Calu3 (cell line): Measurements from ENCODE around the gene FFAR3. TPM values are rescaled to one million over a fixed set of nuclear protein-coding genes. Genes with fewer than 3 reads are reported as not detected.

Source experiments
- BruUV-seq: library from RNA; stranded (reverse); fragments of 400-500 nt; replicated peaks from 2 replicates; lab custom pipeline; 2021; lab: Mats Ljungman, UMichigan
- CTCF ChIA-PET: fragments of 300-600 bp; sonication (Branson Sonifier 250); formaldehyde crosslinking; loops from one replicate; lab custom pipeline; 2022; ENCODE audit warnings: antibody characterized with exemption; lab: Charles Lee
- DNase-seq: peaks from one replicate; pipeline ENCODE4 v3.0.0; 2022
- H3K27ac Mint-ChIP-seq: one replicate; pipeline ENCODE4 v1.8.0; 2022; ENCODE audit warnings: mixed read lengths; ENCODE audit not compliant: unreplicated experiment
- H3K27me3 Mint-ChIP-seq: one replicate; pipeline ENCODE4 v1.8.0; 2022; ENCODE audit warnings: mixed read lengths; ENCODE audit not compliant: unreplicated experiment
- H3K36me3 Mint-ChIP-seq: one replicate; pipeline ENCODE4 v1.8.0; 2022; ENCODE audit warnings: mild to moderate bottlenecking, moderate library complexity, mixed read lengths; ENCODE audit not compliant: insufficient read depth, unreplicated experiment
- H3K4me1 Mint-ChIP-seq: one replicate; pipeline ENCODE4 v1.8.0; 2022; ENCODE audit warnings: mild to moderate bottlenecking, low read depth, mixed read lengths; ENCODE audit not compliant: unreplicated experiment
- H3K4me3 Mint-ChIP-seq: one replicate; pipeline ENCODE4 v1.8.0; 2022; ENCODE audit warnings: mild to moderate bottlenecking, low read depth, moderate library complexity, mixed read lengths; ENCODE audit not compliant: unreplicated experiment
- H3K9me3 Mint-ChIP-seq: one replicate; pipeline ENCODE4 v1.8.0; 2022; ENCODE audit warnings: low read depth, mixed read lengths; ENCODE audit not compliant: unreplicated experiment
- CTCF ChIP-seq: fragments of 200-600 bp; IDR thresholded peaks from one replicate; pipeline ENCODE4 v1.8.0; 2022; ENCODE audit warnings: antibody characterized with exemption; ENCODE audit not compliant: unreplicated experiment
- intact Hi-C: fragments of 100-400 bp; cut with micrococcal nuclease; formaldehyde crosslinking; loops from one replicate; pipeline ENCODE4 v1.10.0; 2022; ENCODE audit not compliant: unreplicated experiment
- total RNA-seq: library from RNA; stranded (reverse); gene quantifications from 2 replicates; pipeline ENCODE4 v1.2.3, GENCODE V29; 2022

FFAR3 gene
- total RNA-seq, 1 experiment from 2014 or later: not detected

- CTCF ChIA-PET: interaction anchor here (0.6 to 1.1 kb wide), 2 partner anchors 8 to 143 kb away, joined by 3 to 4 read pairs; no protein-coding TSS in a partner anchor
- Mint-ChIP-seq H3K4me1 (peaks cover 11% of the 10 kb centered on the region), H3K9me3 (no peaks in the 10 kb centered on the region), H3K36me3 (no peaks in the 10 kb centered on the region), H3K27me3 (no peaks in the 10 kb centered on the region), H3K27ac (no peak overlapping the region), H3K4me3 (no peak overlapping the region)
- TF ChIP-seq CTCF: peak; percentile 41
- BruUV-seq: no TSS peak
- intact Hi-C loops: no loop called here
- no peak for DNase-seq
Observed at GRCh38 chr19:35327642-35328041, 30.6 kb upstream of the FFAR3 start.

GRCh38 chr19:35328851-35329285, 29.4 kb upstream of the FFAR3 start, which contains the start of gene CD22:
TSS of gene CD22 (plus strand) at chr19:35329187. CDS start at chr19:35332041, 2,854 bp downstream.
- CTCF ChIA-PET: interaction anchor here (0.7 kb wide), 1 partner anchor 17 kb away, joined by 3 read pairs; no protein-coding TSS in a partner anchor
- Mint-ChIP-seq H3K27me3 (no peaks in the 10 kb centered on the region), H3K36me3 (no peaks in the 10 kb centered on the region), H3K9me3 (no peaks in the 10 kb centered on the region), H3K27ac (no peak within 1 kb of the TSS), H3K4me1 (peaks cover 10% of the 10 kb centered on the region), H3K4me3 (no peak within 1 kb of the TSS)
- intact Hi-C loops: no loop called here
- no peak for TF ChIP-seq CTCF
- no TSS peak for BruUV-seq
- no peak for DNase-seq

- no TSS peak for BruUV-seq
- H3K9me3 Mint-ChIP-seq: no peaks in the 10 kb centered on the region
- no peak for TF ChIP-seq CTCF
- intact Hi-C loops: no loop called here
- CTCF ChIA-PET: no interaction called here
- peaks cover 5% of the 10 kb centered on the region for H3K4me1 Mint-ChIP-seq
- H3K36me3 Mint-ChIP-seq: no peaks in the 10 kb centered on the region
- no peak overlapping the region for H3K27ac Mint-ChIP-seq
- H3K27me3 Mint-ChIP-seq: no peaks in the 10 kb centered on the region
- H3K4me3 Mint-ChIP-seq: no peak overlapping the region
- DNase-seq: no peak
Observed at GRCh38 chr19:35329323-35329722, 28.9 kb upstream of the FFAR3 start.

GRCh38 chr19:35330475-35330874, 27.8 kb upstream of the FFAR3 start:
- Mint-ChIP-seq H3K27ac (no peak overlapping the region), H3K4me3 (no peak overlapping the region), H3K9me3 (no peaks in the 10 kb centered on the region), H3K36me3 (no peaks in the 10 kb centered on the region), H3K4me1 (no peaks in the 10 kb centered on the region), H3K27me3 (no peaks in the 10 kb centered on the region)
- no peak for TF ChIP-seq CTCF
- BruUV-seq: no TSS peak
- intact Hi-C loops: no loop called here
- DNase-seq: no peak
- CTCF ChIA-PET: no interaction called here
